NCI-H82 (cell line): Measurements from ENCODE around the gene LGR4.
"Not testable (repeated sequence)": the region's sequence is repeated elsewhere in the genome, so short reads cannot be mapped to it uniquely, and the experiment has no call there.

Source experiments
- DNase-seq: peaks from one replicate; lab custom pipeline; 2025; lab: John Stamatoyannopoulos, UW

LGR4 gene

DNA sequence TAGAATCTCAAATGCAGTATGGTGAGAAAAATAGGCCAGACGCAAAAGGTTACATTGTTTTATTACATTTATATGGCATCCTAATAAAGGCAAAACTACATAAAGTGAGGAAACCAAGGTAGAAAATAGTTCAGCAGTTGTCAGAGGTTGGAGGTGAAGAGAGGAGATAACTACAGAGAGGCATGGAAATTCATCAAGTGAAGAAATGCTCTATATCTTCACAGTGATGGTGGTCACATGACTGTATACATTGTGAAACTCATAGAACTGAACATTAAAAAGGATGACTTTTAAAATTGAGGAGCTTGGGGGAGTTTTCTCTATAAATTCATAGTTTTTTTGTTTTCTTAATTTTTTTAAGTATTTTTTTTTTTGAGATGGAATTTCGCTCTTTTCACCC, 14.4 kb downstream of the LGR4 start:
- no peak for DNase-seq

DNA sequence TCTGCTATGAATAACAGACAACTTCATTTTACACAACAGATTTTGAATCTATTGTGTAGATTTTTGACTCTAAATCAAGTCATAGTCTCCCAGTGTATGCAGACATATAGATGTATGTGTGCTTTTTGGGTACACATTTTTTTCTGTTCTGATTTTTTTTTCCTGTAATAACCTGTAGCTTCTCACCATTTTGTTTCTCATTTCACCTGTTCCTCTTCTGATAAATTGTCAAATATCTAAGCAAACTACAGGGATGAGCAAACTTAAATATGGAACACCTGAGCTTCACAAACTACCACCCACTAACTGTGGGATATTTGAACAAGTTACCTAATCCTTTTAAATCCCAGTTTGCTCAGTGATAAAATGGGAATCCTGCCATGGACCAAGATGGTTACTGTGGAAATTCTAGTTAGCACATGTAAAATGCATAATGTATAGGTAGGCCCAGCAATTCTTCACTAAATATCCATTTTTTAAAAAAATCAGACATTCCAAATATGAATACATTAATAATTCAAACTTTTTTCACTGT, 15.7 kb downstream of the LGR4 start:
- no peak for DNase-seq

DNA sequence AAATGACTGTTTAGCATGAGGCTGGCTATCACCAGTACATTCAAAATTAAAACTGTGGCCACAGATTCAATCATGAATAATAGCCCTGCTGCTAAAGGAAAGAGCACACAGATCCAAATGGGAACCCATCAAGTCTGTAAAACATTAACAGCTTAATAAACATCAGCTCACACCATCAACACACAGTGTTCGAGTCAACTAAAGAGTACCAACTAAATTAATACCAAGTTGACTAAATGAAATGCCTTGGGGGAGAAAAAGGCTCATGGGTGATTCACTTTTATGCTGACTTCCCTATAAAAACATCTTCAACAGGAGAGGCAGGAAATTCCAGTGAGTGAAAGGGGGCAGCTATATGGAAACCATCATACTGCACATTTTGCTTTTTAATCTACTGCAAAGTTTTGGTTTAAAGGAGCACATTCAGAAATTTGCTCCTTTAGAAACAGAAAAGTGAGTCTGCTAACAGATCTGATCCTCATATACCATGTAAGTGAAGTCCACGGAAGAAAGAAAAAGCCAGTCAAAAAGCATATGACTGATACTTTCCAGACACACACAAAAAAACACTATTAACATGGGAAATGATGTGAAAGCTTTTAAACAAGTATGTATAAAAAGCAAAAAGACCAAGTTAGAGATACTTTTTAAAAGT, 16.3 kb downstream of the LGR4 start:
- no peak for DNase-seq

DNA sequence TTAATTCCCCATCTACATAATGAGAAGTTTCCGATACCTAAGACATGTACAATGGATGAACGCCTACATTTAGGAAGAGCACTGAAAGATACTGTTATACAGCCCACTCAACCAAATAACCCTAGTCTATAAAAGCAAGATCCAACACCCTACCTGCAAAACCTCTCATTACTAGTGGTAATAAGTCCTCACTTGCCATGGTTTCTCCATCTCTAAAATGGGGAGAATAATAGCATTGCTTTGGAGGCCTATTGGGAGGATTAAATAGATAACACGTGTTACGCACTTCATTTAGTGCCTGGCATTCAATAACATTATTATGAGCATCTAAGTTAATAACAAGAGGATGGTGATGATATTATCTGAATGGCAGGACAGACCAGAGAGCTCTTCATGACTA, 16.9 kb downstream of the LGR4 start:
- no peak for DNase-seq

DNA sequence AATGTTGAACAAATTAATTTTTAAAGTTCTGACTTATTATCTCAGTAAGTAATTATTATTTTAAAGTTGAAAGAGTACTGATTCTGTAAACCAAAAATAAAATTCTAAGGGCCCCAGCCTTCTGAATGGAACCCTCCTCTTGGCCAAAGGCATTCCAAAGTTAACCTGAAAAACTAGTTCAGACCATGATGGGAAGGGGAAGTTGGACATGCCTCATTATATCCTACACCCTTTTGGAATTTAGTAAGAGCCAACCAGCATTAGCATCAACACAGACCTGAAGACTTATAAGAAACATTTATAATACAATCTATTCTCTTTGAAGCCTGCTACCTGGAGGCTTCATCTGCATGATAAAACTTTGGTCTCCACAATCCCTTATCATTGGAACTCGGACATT, 18.9 kb downstream of the LGR4 start:
- no peak for DNase-seq

DNA sequence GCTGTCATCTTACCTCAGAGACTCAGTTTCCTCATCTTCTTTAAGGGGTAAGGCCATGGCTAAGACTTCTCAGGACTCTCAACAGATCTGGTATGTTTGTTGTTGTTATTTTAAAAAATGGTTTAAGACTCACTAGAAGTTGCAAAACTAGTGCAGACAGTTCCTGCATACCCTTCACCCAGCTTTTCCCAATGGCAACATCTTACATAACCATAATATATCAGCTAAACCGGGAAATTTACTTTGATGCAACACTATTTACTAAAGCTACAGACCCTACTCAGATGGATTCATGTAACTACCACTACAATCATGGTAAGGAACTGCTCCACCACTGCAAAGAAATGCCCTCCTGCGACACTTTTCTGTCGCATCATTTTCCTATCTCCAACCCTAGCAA, 20.4 kb downstream of the LGR4 start:
- DNase-seq: no peak

DNA sequence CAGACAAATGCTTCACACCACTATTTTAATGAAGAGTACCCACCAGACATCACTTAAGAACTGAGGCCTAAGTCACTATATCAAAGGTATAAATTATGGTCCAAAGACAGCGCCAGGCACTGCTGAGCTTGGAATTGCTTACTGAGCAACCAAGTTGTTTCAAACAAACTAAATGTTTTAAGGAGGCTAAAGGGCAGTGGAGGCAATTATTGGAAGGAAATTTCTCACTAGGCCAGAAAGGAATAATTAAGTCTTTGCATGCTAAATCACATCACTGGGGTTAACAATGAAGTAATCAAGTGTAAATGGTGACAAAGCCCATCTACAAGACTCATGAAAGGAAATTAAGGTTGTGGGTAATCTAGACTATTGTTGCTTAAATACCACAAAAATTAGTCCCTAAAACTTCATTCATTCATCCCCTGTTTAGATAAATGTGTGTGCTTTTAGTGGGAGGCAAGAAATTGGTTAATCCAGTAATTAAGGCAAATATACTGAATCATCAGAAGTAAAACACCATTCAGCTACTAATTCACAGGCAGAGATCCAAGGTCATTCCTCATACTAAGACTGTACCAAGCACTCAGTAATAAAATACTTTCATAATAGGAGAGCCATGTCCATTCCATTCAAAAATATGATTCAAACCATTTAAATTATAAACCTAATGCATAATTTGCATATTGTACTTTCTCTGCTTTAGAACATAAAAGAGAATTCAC, 21.2 kb downstream of the LGR4 start:
- no peak for DNase-seq

DNA sequence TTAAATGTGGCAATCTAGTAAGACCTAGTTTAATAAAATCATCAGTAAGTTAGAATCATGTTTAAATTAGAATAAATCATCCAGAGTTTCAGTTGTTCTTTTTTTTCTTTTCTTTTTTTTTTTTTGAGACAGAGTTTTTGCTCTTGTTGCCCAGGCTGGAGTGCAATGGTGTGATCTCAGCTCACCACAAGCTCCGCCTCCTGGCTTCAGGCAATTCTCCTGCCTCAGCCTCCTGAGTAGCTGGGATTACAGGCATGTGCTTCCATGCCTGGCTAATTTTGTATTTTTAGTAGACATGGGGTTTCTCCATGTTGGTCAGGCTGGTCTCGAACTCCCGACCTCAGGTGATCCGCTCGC, 24.4 kb downstream of the LGR4 start:
- not testable (repeated sequence) for DNase-seq

DNA sequence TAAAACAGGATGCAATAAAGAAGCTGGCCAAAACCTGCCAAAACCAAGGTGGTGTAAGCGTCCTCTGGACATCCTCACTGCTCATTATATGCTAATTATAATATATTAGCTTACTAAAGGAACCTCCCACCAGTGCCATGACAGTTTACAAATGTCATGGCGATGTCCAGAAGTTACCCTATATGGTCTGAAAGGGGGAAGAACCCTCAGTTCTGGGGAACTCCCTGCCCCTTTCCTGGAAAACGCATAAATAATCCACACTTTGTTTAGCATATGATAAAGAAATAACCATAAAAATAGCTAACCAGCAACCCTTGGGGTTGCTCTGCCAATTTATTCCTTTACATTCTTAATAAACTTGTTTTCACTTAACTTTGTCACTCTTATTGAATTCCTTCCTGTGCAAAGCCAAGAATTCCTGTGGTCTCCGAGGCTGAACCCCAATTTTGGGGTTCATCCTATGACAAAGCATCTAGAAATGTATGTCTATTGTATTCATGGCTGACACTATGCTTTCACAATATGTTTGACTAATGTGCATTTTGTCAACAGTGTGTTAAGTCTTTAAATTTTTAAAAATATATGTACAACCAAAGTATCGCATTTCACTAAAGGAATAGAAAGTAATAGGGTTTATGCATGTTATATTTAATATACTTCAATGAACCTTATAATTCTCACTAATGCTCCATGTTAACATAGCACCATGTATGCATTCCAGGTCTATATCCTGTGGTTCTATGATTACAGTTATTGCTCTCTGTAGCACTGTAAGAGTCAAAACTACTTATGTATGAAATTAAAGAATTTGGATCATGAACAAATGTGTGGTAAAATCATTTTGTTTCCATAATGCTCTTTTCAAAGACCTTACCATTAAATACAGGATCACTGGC, 25.1 kb downstream of the LGR4 start:
- DNase-seq: no peak

DNA sequence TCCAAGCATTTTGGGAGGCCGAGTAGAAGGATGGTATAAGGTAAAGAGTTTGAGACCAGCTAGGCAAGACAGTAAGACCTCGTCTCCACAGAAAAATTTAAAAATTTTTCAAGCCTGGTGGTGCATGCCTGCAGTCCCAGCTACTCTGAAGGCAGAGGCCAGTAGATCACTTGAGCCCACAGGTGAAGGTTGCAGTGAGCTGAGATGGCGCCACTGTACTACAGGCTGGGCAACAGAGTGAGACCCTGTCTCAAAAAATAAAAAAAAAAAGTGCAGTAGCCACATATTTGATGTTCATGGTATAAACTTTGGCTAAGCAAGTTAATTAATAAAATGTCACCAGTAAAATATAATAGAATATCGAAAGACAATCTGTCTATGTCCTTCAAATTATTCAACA, 27.0 kb downstream of the LGR4 start:
- no peak for DNase-seq

DNA sequence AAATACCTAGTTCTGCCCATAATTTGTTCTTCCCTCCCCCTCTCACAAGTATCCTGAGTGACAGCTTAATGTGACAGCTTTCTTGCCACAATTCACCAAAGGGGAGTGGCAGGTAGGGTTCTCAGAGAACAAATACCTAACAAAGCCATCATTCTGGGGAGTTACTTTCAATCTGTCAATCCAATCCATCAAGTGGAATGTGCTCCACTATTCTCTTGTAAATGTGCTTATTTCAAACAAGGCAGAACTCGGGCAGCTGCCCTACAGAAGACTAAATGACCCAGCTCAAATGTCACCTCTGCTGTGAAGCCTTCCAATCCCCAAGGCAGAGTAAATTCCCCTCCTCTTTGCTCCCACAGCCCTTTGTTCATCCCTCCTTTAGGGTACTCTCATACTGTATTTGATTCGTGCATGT, 27.8 kb downstream of the LGR4 start:
- DNase-seq: no peak

DNA sequence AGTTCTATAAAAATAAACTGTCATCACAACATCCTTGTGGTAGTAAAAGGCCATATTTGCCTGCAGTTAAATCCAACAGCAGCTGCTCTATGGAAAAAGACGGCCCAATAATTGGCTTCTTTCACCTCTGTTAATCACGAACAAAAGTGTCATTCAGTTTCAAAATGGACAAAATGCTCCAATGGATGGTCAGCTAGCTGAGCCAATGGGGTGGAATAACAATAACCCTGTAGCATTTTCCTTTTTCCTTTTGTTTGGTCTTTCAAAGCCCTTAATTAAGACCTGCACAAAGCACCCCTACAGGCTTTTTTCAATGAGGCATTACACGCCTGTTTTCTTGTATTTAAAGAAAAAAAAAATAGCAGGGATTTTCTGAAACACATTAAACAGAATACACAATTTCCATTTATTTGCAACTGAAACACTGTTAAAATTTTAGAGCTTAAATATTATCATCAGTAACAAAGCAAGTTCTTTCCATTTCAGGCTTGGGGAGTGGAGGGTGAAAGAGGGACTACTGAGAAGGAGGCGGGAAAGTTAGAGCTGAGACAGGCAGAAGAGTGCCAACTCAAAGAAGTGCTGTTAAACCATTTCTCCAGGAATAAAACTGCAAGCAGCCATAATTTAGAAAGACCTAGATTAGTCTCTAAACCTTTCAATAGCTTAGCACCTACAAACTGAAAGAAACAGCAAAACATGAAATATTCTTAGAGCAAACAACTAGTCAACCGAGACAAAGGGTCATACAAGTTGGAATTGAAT, 28.7 kb downstream of the LGR4 start:
- no peak for DNase-seq

DNA sequence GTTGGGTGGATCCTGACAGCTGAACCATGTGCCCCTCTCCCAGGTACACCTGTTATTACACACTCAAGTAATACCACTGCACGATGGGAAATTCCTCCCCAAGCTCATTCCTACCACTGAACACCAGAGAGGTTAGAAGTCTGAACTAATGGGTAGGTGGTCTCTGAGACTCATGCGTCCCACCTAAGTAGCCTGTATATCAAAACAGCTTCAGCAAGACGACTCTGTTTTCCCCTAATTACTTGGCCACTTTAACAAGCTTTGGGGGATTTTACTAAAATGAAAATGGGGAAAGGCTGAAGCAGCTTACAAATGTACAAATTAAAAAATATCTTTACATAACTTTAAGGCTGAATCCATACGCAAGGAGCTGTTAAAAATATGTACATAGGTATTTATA, 29.4 kb downstream of the LGR4 start:
- no peak for DNase-seq

DNA sequence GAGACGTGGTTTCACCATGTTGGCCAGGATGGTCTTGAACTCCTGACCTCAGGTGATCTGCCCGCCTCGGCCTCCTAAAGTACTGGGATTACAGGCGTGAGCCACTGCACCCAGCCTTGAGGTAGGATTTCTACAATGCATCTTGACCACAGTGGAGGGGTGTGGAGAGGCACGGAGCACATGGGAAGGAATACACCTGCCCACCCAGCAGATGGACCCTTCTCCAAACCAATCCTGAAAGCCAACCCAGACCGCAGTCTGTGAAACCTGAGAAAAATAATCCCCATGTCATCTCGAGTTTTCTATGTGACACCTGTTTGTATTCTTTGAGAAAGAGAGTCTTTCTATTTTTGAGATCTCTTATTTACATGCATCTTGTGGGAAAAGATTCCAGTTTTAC, 32.5 kb downstream of the LGR4 start:
- DNase-seq: peak; percentile 14

DNA sequence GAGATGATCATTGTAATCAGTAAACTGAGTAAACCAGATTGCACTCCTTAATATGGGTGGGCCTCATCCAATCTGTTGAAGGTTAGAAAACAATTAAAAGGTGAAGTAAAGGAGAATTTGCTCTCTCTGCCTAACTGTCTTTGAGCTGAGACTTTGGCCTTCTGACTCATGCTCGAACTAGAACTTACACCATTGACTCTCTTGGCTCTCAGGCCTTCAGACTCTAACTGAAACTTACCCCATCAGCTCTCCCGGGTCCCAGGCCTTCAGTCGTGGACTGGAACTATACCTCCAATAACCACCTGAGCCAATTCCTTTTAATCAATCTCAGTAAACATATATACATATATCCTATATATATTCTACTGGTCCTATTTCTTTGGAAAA, 34.0 kb downstream of the LGR4 start:
- DNase-seq: no peak

DNA sequence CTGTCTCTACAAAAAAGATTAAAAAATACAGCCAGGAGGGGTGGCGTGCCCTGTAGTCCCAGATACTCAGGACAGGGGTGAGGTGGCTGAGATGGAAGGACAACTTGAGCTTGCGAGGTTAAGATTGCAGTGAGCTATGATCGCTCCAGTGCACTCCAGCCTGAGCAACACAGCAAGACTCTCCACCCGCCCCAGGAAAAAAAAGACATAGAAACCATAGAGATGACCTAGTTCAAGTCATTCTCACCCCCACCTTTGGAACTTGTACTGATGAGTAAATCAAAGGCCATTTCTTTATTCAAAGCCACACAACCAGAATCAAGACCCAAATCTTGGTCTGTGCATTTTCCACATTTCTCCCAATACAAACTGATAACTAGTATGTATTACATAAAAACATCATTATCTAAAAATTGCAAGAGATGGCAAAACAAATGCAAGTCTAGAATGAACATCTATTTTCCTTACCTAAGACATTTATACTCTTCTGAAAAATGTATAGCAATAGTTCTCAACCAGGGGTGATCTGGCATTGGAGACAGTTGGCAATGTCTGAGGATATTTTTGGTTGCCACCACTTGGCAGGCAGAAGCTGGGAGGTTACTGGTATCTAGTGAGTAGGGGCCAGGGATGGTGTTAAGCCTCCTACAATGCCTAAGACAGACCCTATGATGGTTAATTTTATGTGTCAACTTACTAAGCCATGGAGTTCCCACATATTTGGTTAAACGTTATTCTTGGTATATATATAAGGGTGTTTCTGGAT, 34.6 kb downstream of the LGR4 start:
- no peak for DNase-seq

DNA sequence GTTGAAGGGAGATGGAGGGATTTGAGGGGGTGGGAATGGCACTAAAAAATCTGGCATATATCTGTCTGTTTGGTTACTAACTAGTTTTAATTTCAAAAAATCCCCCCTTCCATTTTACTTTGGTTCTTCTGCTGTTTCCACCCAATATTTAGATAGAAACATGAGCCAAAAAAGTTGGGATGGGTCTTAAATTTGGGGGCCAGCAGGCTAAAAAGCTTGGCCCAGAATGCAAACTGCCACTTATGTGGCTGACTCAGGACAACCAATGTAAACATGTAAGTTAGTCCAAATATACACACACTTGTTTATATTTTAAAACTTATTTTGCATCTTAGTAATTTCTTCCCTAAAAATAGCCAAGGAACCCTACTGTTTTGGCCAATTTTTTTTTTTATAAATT, 35.7 kb downstream of the LGR4 start:
- DNase-seq: no peak

DNA sequence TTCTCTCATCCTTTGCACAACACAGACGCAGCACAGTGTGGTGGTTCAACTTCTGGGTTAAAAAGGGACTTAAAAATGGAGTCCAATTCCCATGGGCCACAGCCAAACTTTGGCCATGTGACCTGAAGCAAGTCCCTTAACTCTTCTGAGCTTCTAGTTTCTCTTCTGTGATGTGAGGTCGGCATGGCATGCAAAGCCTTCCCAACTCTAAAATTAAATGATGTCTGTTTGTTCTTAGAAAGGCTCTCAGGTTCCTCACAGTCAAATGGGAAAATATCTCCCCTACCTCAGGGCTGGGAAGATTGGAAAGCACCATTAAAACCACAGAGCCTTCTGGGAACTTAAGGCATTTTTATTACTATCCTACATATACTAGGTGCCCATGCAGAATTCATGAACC, 38.8 kb downstream of the LGR4 start:
- no peak for DNase-seq

DNA sequence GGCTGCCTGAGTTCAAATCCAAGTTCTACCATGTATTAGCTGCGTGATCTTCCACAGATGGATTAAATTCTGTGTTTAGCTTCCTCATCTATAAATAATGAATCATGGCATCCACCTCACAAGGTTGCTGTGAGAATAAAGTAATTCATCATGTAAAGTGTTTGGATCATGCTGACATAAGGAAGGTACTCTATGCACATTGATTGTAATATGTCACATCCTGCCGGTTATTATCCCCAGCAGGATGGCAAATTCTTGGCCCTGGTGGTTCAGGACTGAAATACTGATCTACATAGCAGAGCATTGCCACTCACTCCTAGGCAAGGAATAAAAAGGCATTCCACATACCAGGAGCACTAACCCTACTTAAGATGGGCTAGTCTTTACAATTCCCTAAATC, 40.8 kb downstream of the LGR4 start:
- DNase-seq: no peak

DNA sequence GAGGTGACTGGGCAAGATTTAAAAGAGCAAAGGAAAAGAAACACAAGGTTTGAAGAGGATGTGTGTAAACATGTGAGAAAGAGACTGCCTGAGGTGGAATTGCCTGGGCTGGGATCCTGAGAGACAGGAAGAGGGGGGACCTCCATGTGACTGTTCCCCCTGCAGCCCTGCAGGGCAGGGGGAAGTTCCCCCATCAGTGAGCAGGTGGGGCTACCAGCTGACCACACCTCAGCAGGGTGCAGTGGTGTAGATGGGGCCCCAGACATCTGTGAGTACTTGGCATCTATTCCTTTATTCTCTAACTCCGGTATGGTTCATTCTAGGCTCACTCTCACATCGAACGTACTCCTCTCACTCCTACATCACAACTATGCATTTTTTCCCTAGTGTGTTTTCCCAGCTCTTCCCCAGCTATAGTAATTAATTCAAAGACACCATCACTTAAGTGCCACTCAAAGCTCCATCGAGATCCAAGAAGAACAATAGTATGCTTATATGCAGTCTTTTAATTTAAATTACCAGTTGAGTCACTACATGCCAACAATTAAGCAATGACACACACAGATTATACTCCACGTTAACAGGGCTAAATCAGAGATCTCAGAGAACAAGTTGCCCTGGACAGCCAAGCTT, 42.7 kb downstream of the LGR4 start:
- no peak for DNase-seq
